GM11168 (cell line): Measurements from ENCODE around the gene AVL9.
"Not testable (repeated sequence)": the region's sequence is repeated elsewhere in the genome, so short reads cannot be mapped to it uniquely, and the experiment has no call there.

ENCODE experiments used
- in situ Hi-C: fragments of 300-500 bp; cut with MboI; formaldehyde crosslinking; loops from one replicate; pipeline ENCODE4 v1.12.0; 2022; ENCODE audit warnings: low sequenced_read_pairs; ENCODE audit not compliant: unreplicated experiment

Gene AVL9

DNA sequence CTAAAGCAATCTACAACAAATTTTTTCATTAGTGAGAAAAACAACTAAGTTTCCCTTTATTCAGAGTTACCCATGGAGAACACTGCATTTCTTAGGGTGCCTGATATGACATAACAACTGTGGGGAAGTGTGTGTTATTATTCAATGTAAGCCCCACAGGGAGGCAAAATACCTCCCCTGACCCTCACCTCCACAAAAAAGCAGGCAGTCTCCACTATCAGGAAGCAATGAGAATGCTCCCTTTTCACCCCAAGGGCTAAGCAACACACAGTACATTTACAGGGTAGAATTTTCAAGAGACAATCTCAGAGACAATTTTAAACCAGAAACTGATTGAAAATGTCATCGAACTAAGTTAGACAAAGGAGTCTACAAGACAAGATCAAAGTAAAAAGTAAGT, 138.2 kb downstream of the AVL9 start:
- in situ Hi-C loops = not testable (repeated sequence)

DNA sequence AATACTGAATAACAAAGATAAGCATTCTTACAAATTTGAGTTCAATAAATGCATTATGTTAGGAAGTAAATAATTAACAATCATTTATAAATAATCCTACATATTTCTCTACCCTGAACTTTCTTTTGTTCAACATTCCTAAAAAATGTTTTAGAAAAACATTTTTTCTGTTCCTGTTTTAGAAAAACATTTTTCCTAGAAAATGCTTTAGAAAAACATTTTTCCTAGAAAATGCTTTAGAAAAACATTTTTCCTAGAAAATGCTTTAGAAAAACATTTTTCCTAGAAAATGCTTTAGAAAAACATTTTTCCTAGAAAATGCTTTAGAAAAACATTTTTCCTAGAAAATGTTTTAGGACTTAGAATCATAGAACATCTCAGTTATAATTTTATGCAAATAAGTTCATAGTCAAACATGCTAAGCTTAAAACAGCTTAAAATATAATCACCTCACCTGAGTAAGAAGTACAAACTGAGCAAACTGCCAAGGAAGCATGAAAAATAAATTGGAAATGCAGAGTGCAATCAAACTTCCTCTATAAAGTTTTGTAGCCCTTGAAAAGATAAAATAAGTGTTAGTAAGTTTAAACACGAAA, 139.6 kb downstream of the AVL9 start:
- in situ Hi-C loops = not testable (repeated sequence)

- in situ Hi-C loops = not testable (repeated sequence)
Measured at GRCh38 chr7:32636725-32637462, 141.6 kb downstream of the AVL9 start.

DNA sequence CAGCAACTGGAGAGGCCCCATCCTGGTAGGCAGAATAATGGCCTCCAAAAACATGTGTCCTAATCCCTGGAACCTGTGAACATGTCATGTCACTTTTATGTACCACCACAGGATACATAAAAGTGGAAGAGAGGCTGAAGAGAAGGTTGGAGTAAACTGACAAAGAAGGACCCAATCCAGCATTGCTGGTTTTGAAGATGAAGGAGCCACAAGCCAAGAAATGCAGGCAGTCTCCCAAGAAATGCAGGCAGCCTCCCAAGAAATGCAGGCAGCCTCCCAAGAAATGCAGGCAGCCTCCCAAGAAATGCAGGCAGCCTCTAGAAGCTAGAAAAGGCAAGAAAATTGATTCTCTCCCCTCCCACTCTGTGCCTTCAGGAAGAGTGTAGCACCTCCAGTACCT, 142.3 kb downstream of the AVL9 start:
- in situ Hi-C loops = not testable (repeated sequence)
